Activated gamma-delta T cell treated with Interleukin-2 at 50 U/mL for 16 hours (primary cell): ENCODE measurements around the gene ALDH6A1.
"Not testable (repeated sequence)": the region's sequence is repeated elsewhere in the genome, so short reads cannot be mapped to it uniquely, and the experiment has no call there.

Experiments
- DNase-seq: peaks from one replicate; pipeline ENCODE4 v3.0.0-alpha.2; 2020

Gene ALDH6A1

GRCh38 chr14:74084277-74085046, at the start of gene ALDH6A1, which contains the start of gene LIN52:
Gene ALDH6A1, minus strand, starts transcription at chr14:74084453. Its CDS starts 59 bp downstream, at chr14:74084394.
Gene LIN52, plus strand, starts transcription at chr14:74084956. Its CDS starts 19 bp downstream, at chr14:74084975.
- DNase-seq: peak; percentile 100

- no peak for DNase-seq
Measured at GRCh38 chr14:74127634-74128033, 43.4 kb upstream of the ALDH6A1 start.

- no peak for DNase-seq
Measured at GRCh38 chr14:74126315-74127013, 42.2 kb upstream of the ALDH6A1 start.

DNA sequence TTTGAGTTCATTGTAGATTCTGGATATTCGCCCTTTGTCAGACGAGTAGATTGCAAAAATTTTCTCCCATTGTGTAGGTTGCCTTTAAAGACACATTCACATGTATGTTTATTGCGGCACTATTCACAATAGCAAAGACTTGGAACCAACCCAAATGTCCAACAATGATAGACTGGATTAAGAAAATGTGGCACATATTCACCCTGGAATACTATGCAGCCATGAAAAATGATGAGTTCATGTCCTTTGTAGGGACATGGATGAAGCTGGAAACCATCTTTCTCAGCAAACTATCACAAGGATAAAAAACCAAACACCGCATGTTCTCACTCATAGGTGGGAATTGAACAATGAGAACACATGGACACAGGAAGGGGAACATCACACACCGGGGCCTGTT, 41.2 kb upstream of the ALDH6A1 start:
- not testable (repeated sequence) for DNase-seq

DNA sequence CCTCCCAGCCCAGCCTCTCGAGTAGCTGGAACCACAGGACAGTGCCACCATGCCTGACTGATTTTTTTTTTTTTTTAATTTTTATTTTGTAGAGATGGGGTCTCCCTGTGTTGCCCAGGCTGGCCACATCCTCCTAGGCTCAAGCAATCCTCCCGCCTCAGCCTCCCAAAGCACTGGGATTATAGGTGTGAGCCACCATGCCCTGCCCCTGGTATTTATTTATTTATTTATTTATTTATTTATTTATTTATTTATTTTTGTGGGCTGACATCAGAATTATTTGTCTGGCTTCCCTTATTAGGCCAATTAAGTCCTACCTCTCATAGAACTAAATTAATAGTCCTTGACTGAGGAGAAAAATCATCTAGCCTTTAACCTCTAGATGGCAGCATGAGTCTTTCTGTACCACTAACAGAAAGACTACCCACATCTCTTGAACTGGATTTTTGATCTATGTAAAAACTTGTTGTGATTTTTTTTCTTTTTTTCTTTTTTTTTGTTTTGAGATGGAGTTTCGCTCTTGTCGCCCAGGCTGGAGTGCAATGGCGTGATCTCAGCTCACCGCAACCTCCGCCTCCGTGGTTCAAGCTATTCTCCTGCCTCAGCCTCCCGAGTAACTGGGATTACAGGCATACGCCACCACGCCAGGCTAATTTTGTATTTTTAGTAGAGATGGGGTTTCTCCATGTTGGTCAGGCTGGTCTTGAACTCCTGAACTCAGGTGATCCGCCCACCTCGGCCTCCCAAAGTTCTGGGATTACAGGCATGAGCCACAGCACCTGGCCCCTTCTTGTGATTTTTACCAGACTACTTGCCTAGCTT, 27.4 kb upstream of the ALDH6A1 start:
- DNase-seq: not testable (repeated sequence)

DNA sequence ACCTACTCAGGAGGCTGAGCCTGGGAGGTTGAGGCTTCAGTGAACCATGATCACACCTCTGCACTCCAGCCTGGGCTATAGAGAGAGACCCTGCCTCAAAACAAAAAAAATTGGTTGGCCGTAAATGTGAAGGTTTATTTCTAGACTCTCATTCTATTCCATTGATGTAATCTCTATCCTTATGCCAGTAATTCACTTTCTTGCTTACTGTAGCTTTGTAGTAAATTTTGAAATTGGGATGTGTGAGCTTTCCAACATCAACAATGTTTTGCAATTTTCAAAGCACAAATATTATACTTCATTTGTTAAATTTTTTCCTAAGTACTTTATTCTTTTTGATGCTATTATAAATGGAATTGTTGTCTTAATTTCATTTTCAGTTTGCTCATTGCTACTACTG, 25.1 kb upstream of the ALDH6A1 start:
- DNase-seq: no peak

- no peak for DNase-seq
Measured at GRCh38 chr14:74105381-74105780, 21.1 kb upstream of the ALDH6A1 start.

DNA sequence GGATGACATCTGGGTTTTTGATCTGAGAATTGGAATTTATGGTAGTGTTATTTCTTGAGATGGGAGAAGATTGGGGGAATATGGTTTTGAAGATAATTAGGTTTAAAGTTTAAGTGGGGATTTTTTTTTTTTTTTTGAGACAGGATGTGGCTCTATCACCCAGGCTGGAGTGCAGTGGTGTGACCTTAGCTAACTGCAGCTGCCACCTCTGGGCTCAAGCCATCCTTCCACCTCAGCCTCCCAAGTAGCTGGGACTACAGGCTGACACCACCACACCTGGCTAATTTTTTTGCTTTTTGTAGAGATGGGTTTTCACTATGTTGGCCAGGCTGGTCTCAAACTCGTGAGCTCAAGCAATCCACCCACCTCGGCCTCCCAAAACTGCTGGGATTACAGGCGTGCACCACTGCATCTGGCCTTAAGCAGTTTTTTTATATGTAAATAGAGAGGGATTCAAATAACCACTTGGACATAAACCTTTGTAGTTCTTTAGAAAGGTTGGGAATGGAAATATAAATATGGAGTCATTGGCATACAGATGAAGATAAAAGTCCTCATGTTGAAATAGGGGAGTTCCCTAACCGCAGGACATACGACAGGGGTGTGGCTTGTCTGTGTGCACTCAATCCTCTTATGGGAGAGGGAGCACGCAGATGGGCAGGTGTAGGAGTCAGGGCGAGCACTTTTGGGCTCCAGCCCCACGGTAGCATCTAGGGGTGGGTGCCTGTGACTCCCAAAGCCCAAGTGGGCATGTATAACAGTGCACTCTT, 5.2 kb upstream of the ALDH6A1 start:
- no peak for DNase-seq

DNA sequence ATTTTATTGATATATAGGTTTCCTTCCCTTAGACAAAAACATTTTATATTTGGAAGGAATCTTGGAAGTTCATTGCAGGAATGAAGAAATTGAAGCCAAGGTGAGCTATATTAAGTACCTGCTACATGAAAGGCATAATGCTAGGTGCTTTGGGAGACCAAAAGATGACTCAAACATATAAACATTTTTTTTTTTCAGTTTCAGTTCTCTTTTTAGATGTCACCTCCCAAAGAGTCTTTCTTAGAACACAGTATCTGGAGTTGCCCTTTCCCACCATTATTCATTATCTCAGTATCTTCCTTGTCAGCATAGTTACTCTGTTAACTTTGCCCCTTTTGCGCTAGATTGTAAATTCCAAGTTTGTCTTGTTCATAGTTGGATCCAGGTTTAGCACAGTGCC, 1.6 kb upstream of the ALDH6A1 start:
- no peak for DNase-seq

GRCh38 chr14:74085047-74085637, 889 bp upstream of the ALDH6A1 start:
- DNase-seq: no peak

DNA sequence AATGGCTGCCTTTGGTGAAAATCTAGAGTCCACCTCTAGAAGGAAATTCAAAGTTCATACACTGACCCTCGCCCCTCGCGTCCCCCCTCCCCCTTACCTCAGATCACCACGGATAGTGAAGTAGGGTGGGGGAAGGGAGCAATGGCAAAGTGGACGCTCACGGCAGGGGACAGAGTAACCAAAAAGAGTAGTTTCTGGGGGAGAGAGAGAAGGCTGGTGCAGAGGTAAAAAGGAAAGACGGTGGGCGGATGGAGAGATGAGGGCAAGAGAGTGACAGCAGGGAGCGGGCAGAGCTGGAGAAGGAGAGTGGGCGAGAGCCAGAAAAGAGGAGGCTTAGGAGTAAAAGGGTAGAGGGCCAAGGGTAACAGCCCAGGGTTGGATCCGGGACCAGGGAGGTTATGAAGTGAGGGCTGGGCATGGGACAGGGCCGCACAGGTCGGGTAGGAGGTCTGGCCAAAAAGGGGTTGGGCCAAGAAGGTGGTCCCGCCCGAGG, 423 bp downstream of the ALDH6A1 start:
- no peak for DNase-seq

GRCh38 chr14:74083161-74083560, 1.1 kb downstream of the ALDH6A1 start:
- no peak for DNase-seq

GRCh38 chr14:74081491-74081890, 2.8 kb downstream of the ALDH6A1 start:
- no peak for DNase-seq

DNA sequence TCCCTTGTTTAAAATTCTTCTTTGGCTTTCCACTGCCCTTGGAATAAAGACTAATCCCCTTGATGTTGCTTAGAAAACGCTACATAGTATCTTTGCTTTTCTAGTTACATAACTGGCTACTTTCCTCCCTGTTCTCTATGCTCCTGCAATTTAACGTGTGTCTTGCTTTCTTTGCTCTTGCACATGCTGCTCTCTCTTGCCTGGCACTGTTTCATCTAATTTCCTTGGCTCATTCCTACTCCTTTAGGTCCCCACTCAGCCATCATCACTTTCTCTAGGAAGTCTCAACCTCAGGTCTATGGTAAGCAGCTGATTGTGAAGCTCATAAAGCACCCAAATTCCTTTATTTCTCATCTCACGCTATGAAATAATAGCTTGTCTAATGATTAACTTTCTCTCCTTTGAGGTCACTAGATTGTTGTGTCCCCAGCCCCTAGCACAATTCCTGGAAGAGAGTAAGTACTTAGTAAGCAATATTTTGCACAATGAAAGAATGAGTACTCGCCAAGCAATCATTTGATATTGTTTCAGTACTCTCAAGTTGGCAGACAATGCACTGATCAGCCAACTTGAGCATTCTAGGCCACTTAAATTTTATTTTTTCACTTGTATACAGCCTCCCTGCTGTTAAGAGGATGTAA, 3.3 kb downstream of the ALDH6A1 start:
- no peak for DNase-seq

DNA sequence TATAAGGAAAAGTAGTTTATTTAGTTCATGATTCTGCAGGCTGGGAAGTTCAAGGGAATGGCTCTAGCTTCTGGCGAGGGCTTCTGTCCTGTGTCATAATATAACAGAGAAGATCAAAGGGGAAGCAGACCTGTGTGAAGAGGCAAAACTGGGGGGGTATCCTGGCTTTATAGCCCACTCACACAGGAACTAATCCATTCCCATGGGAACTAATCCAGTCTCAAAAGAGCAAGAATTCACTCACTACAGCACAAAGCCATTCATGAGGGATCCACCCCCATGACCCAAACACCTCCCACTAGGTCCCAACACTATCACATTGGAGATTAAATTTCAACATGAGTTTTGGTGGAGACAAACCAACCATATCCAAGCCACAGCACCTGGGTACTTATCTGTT, 6.9 kb downstream of the ALDH6A1 start:
- no peak for DNase-seq

GRCh38 chr14:74065746-74066575, 18.3 kb downstream of the ALDH6A1 start:
- no peak for DNase-seq

GRCh38 chr14:74064883-74065282, 19.4 kb downstream of the ALDH6A1 start:
- no peak for DNase-seq

DNA sequence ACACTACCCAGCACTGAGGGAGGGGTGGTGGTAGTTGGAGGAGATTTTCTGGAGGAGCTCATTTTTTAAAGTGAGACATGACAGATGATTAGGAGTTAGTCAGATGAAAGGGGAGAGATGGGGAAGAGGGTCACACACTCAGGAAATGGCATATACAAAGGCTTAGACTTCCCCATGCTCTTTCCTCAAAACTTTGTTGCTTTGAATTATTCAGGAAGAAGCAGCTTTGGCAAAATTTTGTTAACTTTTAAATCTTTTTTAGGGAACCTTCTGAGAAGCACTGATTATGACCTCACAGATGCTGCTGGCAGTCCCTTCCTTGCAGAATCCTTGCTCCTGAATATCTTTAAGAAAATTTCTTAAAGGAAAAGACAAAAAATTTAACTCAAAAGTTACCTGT, 19.8 kb downstream of the ALDH6A1 start:
- DNase-seq: no peak

- no peak for DNase-seq
Measured at GRCh38 chr14:74062809-74063150, 21.5 kb downstream of the ALDH6A1 start.

- DNase-seq: no peak
Measured at GRCh38 chr14:74049876-74050495, 34.3 kb downstream of the ALDH6A1 start.
